Activated CD4-positive, alpha-beta T cell treated with anti-CD3 and anti-CD28 coated beads, Interleukin-2, amount 10 ng/mL, durations not matched to agents 24 days and 14 days (primary cell): ENCODE results near the gene ZNF821. TPM values are rescaled to one million over a fixed set of nuclear protein-coding genes. Genes with fewer than 3 reads are reported as not detected.
"Not testable (repeated sequence)": the region's sequence is repeated elsewhere in the genome, so short reads cannot be mapped to it uniquely, and the experiment has no call there.

Source experiments
- DNase-seq: peaks from one replicate; pipeline ENCODE4 v3.0.0; 2022
- H3K27ac Mint-ChIP-seq: one replicate; pipeline ENCODE4 v1.8.0; 2022; ENCODE audit warnings: mild to moderate bottlenecking, mixed read lengths
- H3K27me3 Mint-ChIP-seq: one replicate; pipeline ENCODE4 v1.8.0; 2022; ENCODE audit warnings: mixed read lengths
- H3K36me3 Mint-ChIP-seq: one replicate; pipeline ENCODE4 v1.8.0; 2022; ENCODE audit warnings: low read depth, mild to moderate bottlenecking, mixed read lengths
- H3K4me1 Mint-ChIP-seq: one replicate; pipeline ENCODE4 v1.8.0; 2021; ENCODE audit warnings: mixed read lengths
- H3K4me3 Mint-ChIP-seq: one replicate; pipeline ENCODE4 v1.8.0; 2022; ENCODE audit warnings: mild to moderate bottlenecking, moderate library complexity, mixed read lengths
- H3K9me3 Mint-ChIP-seq: one replicate; pipeline ENCODE4 v1.8.0; 2021; ENCODE audit warnings: mixed read lengths
- intact Hi-C: fragments of 100-400 bp; cut with micrococcal nuclease; formaldehyde crosslinking; loops from one replicate; pipeline ENCODE4 v1.15.1; 2023
- total RNA-seq: library from RNA; stranded (reverse); gene quantifications from 2 replicates; pipeline ENCODE4 v1.2.3, GENCODE V29; 2022

ZNF821 gene
- total RNA-seq, 1 donor from 2014 or later: 6.5 TPM

DNA sequence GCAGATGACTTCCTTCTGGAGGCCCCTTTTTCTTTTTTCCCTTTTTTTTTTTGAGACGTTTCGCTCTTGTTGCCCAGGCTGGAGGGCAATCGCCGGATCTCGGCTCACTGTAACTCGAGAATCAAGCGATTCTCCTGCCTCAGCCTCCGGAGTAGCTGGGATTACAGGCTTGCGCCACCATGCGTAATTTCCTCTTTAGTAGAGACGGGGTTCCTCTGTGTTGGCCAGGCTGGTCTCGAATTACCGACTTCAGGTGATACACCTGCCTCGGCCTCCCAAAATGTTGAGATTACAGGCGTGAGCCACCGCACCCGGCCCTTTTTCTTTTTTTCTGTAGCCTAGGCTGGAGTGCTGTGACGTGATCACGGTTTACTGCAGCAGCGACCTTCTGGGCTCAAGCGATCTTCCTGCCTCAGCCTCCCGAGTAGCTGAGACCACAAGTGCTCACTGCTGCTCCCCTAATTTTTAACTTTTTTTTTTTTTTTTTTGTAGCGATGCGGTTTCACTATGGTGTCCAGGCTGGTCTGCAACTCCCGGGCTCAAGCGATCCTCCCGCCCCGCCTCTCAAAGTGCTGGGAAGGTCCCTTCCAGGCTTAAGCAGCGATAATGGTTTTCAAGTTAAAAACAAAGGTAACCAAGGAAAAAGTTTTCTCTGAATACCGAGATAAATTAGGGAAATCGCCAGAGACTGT is 10.4 kb upstream of the ZNF821 start:
- Mint-ChIP-seq H3K36me3 (peaks cover 10% of the 10 kb centered on the region), H3K4me3 (peak overlapping the region; percentile 95), H3K9me3 (no peaks in the 10 kb centered on the region), H3K27ac (peak overlapping the region; percentile 95), H3K4me1 (peaks cover 10% of the 10 kb centered on the region), H3K27me3 (peaks cover 1% of the 10 kb centered on the region)
- intact Hi-C loops: loop anchor here (2.0 kb wide), 3 partner anchors 14 to 114 kb away; partner anchors contain the start of gene DHODH
- peak; percentile 81 for DNase-seq

DNA sequence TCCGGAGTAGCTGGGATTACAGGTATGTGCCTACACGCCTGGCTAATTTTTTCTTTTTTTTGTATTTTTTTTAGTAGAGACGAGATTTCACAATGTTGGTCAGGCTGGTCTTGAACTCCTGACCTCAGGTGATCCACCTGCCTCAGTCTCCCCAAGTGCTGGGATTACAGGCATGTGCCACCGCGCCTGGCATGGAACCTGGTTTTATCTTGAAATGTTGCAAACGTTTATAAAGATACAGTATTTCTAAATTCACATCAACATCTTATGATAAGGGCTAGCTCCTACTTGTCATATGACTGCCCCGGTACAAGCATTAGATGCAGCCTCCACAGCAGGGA is 9.9 kb upstream of the ZNF821 start:
- Mint-ChIP-seq H3K27ac (peak overlapping the region; percentile 95), H3K4me3 (peak overlapping the region; percentile 95), H3K9me3 (no peaks in the 10 kb centered on the region), H3K27me3 (peaks cover 1% of the 10 kb centered on the region), H3K4me1 (peaks cover 8% of the 10 kb centered on the region), H3K36me3 (peaks cover 10% of the 10 kb centered on the region)
- intact Hi-C loops: loop anchor here (2.0 kb wide), 3 partner anchors 13 to 115 kb away; partner anchors contain the start of gene DHODH
- peak; percentile 59 for DNase-seq

GRCh38 chr16:71889147-71889546 is 5.2 kb upstream of the ZNF821 start:
- H3K4me3 Mint-ChIP-seq: no peak overlapping the region
- H3K27ac Mint-ChIP-seq: no peak overlapping the region
- peaks cover 14% of the 10 kb centered on the region for H3K27me3 Mint-ChIP-seq
- no peaks in the 10 kb centered on the region for H3K9me3 Mint-ChIP-seq
- H3K36me3 Mint-ChIP-seq: no peaks in the 10 kb centered on the region
- intact Hi-C loops: loop anchor here (10.0 kb wide), 1 partner anchor 324 kb away; no protein-coding TSS in a partner anchor
- peaks cover 14% of the 10 kb centered on the region for H3K4me1 Mint-ChIP-seq
- no peak for DNase-seq

DNA sequence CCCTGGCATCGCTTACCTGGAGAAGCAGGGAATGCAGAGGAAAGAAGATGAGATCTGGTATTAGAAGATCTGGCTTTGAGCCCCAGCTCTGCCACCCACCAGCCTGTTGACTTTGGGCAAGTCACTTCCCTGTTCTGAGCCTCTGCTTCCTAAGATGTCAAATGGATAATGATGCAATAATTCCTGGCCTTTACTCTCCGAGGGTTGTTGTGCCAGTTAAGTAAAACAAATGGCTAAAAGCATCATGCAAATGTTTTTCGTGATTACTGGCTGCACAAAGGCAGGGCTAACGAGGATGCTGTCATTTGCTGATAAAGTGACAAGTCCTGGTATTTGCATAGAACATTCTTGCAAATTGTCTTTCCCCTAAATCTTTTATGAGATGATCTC is 1.3 kb upstream of the ZNF821 start:
- H3K4me3 Mint-ChIP-seq: peak overlapping the region; percentile 93

GRCh38 chr16:71883168-71883848 is 674 bp downstream of the ZNF821 start:
- peak overlapping the region; percentile 75 for H3K4me3 Mint-ChIP-seq
- no peaks in the 10 kb centered on the region for H3K9me3 Mint-ChIP-seq
- H3K36me3 Mint-ChIP-seq: peaks cover 16% of the 10 kb centered on the region
- DNase-seq: peak; percentile 81
- peaks cover 39% of the 10 kb centered on the region for H3K4me1 Mint-ChIP-seq
- H3K27ac Mint-ChIP-seq: peak overlapping the region; percentile 64
- intact Hi-C loops: loop anchor here (2.0 to 10.0 kb wide), 3 partner anchors 65 to 319 kb away; partner anchors contain the start of gene PHLPP2
- H3K27me3 Mint-ChIP-seq: peaks cover 13% of the 10 kb centered on the region

More for the DNA sequence above, 1.3 kb upstream of the ZNF821 start:
- Mint-ChIP-seq H3K27ac (peak overlapping the region; percentile 69), H3K9me3 (no peaks in the 10 kb centered on the region), H3K27me3 (peaks cover 14% of the 10 kb centered on the region), H3K36me3 (peaks cover under 1% of the 10 kb centered on the region), H3K4me1 (peaks cover 33% of the 10 kb centered on the region)
- intact Hi-C loops: loop anchor here (2.0 to 10.0 kb wide), 2 partner anchors 124 to 320 kb away; partner anchors contain the start of gene DHODH
- DNase-seq: no peak

- Mint-ChIP-seq H3K27ac (peak overlapping the region; percentile 64), H3K4me1 (peaks cover 39% of the 10 kb centered on the region), H3K36me3 (peaks cover 16% of the 10 kb centered on the region), H3K27me3 (peaks cover 13% of the 10 kb centered on the region), H3K4me3 (peak overlapping the region; percentile 75), H3K9me3 (no peaks in the 10 kb centered on the region)
- DNase-seq: peak; percentile 95
- intact Hi-C loops: loop anchor here (1.0 to 10.0 kb wide), 4 partner anchors 64 to 318 kb away; partner anchors contain the start of gene PHLPP2
Measured at GRCh38 chr16:71882505-71883167, 1.3 kb downstream of the ZNF821 start.

GRCh38 chr16:71880176-71880575 is 3.8 kb downstream of the ZNF821 start:
- Mint-ChIP-seq H3K4me3 (no peak overlapping the region), H3K36me3 (peaks cover 20% of the 10 kb centered on the region), H3K27me3 (peaks cover 3% of the 10 kb centered on the region), H3K4me1 (peaks cover 35% of the 10 kb centered on the region), H3K9me3 (no peaks in the 10 kb centered on the region), H3K27ac (no peak overlapping the region)
- intact Hi-C loops: loop anchor here (2.0 to 10.0 kb wide), 3 partner anchors 15 to 315 kb away; partner anchors contain the start of genes IST1 and PHLPP2
- no peak for DNase-seq

GRCh38 chr16:71878911-71879310 is 5.1 kb downstream of the ZNF821 start:
- no peak for DNase-seq
- no peaks in the 10 kb centered on the region for H3K27me3 Mint-ChIP-seq
- intact Hi-C loops: no loop called here
- peaks cover 29% of the 10 kb centered on the region for H3K4me1 Mint-ChIP-seq
- H3K9me3 Mint-ChIP-seq: no peaks in the 10 kb centered on the region
- H3K36me3 Mint-ChIP-seq: peaks cover 22% of the 10 kb centered on the region
- no peak overlapping the region for H3K27ac Mint-ChIP-seq
- H3K4me3 Mint-ChIP-seq: no peak overlapping the region

DNA sequence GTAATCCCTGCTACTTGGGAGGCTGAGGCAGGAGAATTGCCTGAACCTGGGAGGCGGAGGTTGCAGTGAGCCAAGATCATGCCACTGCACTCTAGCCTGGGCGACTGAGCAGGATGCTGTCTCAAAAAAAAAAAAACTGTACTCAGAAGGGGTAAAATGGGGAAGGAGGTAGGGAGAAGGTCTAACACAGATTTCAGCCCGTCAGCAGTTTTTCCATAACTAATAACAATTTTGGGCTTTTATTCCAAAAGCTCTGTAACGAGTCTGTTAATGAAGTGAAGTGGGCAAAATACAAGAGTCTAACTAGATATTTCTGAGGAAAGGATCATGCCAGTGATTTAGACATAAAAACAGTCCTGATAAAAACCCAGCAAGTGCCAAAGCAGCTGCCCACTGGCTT is 10.8 kb downstream of the ZNF821 start:
- Mint-ChIP-seq H3K4me1 (peaks cover 17% of the 10 kb centered on the region), H3K36me3 (peaks cover 13% of the 10 kb centered on the region), H3K27ac (peak overlapping the region; percentile 60), H3K27me3 (no peaks in the 10 kb centered on the region), H3K4me3 (peak overlapping the region; percentile 65), H3K9me3 (no peaks in the 10 kb centered on the region)
- intact Hi-C loops: no loop called here
- no peak for DNase-seq

DNA sequence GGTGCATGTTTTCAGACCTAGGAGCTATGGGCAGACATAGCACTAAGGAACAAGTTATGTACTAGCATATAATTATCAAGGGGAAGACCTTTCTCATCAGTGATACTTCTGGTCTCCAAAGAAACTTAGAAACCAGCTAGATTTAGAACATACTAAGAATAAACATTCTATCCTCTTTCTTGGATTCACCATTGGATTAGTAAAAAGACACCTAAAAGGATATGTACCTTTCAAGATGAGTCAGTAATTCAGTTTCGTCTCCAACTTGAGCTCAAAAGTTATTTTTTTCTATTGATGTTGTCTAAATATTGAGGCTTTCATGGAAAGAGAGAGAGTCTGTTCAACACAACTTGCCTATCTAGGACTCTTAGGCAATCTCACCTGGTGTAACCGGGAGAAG is 13.2 kb downstream of the ZNF821 start:
- DNase-seq: no peak
- no peak overlapping the region for H3K4me3 Mint-ChIP-seq
- no peaks in the 10 kb centered on the region for H3K9me3 Mint-ChIP-seq
- H3K27ac Mint-ChIP-seq: no peak overlapping the region
- peaks cover 16% of the 10 kb centered on the region for H3K36me3 Mint-ChIP-seq
- peaks cover 17% of the 10 kb centered on the region for H3K4me1 Mint-ChIP-seq
- intact Hi-C loops: loop anchor here (2.0 kb wide), 1 partner anchor 28 kb away; no protein-coding TSS in a partner anchor
- no peaks in the 10 kb centered on the region for H3K27me3 Mint-ChIP-seq

- H3K27me3 Mint-ChIP-seq: no peaks in the 10 kb centered on the region
- no peaks in the 10 kb centered on the region for H3K9me3 Mint-ChIP-seq
- intact Hi-C loops: no loop called here
- no peak for DNase-seq
- peaks cover 20% of the 10 kb centered on the region for H3K4me1 Mint-ChIP-seq
- peaks cover 19% of the 10 kb centered on the region for H3K36me3 Mint-ChIP-seq
- H3K4me3 Mint-ChIP-seq: no peak overlapping the region
- H3K27ac Mint-ChIP-seq: no peak overlapping the region
Measured at GRCh38 chr16:71869089-71869488, 14.9 kb downstream of the ZNF821 start.

- Mint-ChIP-seq H3K27ac (no peak overlapping the region), H3K9me3 (no peaks in the 10 kb centered on the region), H3K4me1 (peaks cover 16% of the 10 kb centered on the region), H3K36me3 (peaks cover 23% of the 10 kb centered on the region), H3K4me3 (no peak overlapping the region), H3K27me3 (no peaks in the 10 kb centered on the region)
- intact Hi-C loops: no loop called here
- no peak for DNase-seq
Measured at GRCh38 chr16:71867939-71868338, 16.0 kb downstream of the ZNF821 start.

- DNase-seq, H3K4me3 Mint-ChIP-seq, H3K27ac Mint-ChIP-seq, H3K27me3 Mint-ChIP-seq, intact Hi-C loops, H3K9me3 Mint-ChIP-seq: not testable (repeated sequence)
- Mint-ChIP-seq H3K36me3 (peaks cover 23% of the 10 kb centered on the region), H3K4me1 (peaks cover 14% of the 10 kb centered on the region)
Measured at GRCh38 chr16:71867175-71867574, 16.8 kb downstream of the ZNF821 start.
